ENCODE data around the gene PRG2.

Gene PRG2

GRCh38 chr11:57390535-57390934 lies at the start of gene PRG2:
Gene PRG2 (minus strand): TSS chr11:57390650. CDS start chr11:57389944, 706 bp downstream.
- no peak for ATAC-seq

- no peak for ATAC-seq
Measured at GRCh38 chr11:57439786-57440185, 49.3 kb upstream of the PRG2 start.

- ATAC-seq: no peak
Measured at GRCh38 chr11:57438345-57439285, 48.2 kb upstream of the PRG2 start.

- no peak for ATAC-seq
Measured at GRCh38 chr11:57436031-57436430, 45.6 kb upstream of the PRG2 start.

- ATAC-seq: no peak
Measured at GRCh38 chr11:57434640-57435546, 44.4 kb upstream of the PRG2 start.

- ATAC-seq: peak; percentile 53 to 66
Measured at GRCh38 chr11:57432714-57433163, 42.3 kb upstream of the PRG2 start.

- ATAC-seq: no peak
Measured at GRCh38 chr11:57432149-57432561, 41.7 kb upstream of the PRG2 start.

- no peak for ATAC-seq
Measured at GRCh38 chr11:57430952-57431351, 40.5 kb upstream of the PRG2 start.

GRCh38 chr11:57429946-57430345 lies 39.5 kb upstream of the PRG2 start:
- no peak for ATAC-seq

- no peak for ATAC-seq
Measured at GRCh38 chr11:57428643-57429042, 38.2 kb upstream of the PRG2 start.

- no peak for ATAC-seq
Measured at GRCh38 chr11:57427727-57428082, 37.3 kb upstream of the PRG2 start.

GRCh38 chr11:57426929-57427726 lies 36.7 kb upstream of the PRG2 start, which contains the start of gene SLC43A3:
Gene SLC43A3 (minus strand): TSS chr11:57427121. CDS start chr11:57426172, 949 bp downstream.
- peak; percentile 57 to 62 for ATAC-seq

- no peak for ATAC-seq
Measured at GRCh38 chr11:57426439-57426928, 36.0 kb upstream of the PRG2 start.

GRCh38 chr11:57425565-57426438 lies 35.4 kb upstream of the PRG2 start:
- no peak for ATAC-seq

- ATAC-seq: peak; percentile 95
Measured at GRCh38 chr11:57424792-57425564, 34.5 kb upstream of the PRG2 start.

GRCh38 chr11:57424137-57424791 lies 33.8 kb upstream of the PRG2 start:
- no peak for ATAC-seq

- ATAC-seq: no peak
Measured at GRCh38 chr11:57422669-57423068, 32.2 kb upstream of the PRG2 start.

- ATAC-seq: no peak
Measured at GRCh38 chr11:57421805-57422204, 31.4 kb upstream of the PRG2 start.

- no peak for ATAC-seq
Measured at GRCh38 chr11:57421066-57421465, 30.6 kb upstream of the PRG2 start.

- no peak for ATAC-seq
Measured at GRCh38 chr11:57419146-57419545, 28.7 kb upstream of the PRG2 start.

Measured in activated CD4-positive, CD25-positive, alpha-beta regulatory T cell treated with anti-CD3 and anti-CD28 coated beads, Interleukin-2, amount 50 U/mL, for 24 hours (primary cell).